K562 (cell line): ENCODE data around the gene DCAF8. TPM values are rescaled to one million over a fixed set of nuclear protein-coding genes. Genes with fewer than 3 reads are reported as not detected.

Source experiments
- ASH1L ChIP-seq: fragments of 450-650 bp; IDR thresholded peaks from 2 replicates; pipeline ENCODE4 v1.6.1; 2018; ENCODE audit warnings: borderline replicate concordance, mild to moderate bottlenecking, low read depth; ENCODE audit not compliant: partially characterized antibody
- ATF6 ChIP-seq: sonication (generic); formaldehyde crosslinking; IDR thresholded peaks from 2 replicates; pipeline ENCODE4 v1.4.0; 2020; ENCODE audit warnings: mild to moderate bottlenecking, missing genetic modification reagents
- CBFB ChIP-seq: sonication (generic); formaldehyde crosslinking; IDR thresholded peaks from 2 replicates; pipeline ENCODE4 v1.4.0; 2020; ENCODE audit warnings: mild to moderate bottlenecking, missing genetic modification reagents
- DEAF1 ChIP-seq: fragments of 450-650 bp; formaldehyde crosslinking; IDR thresholded peaks from 2 replicates; pipeline ENCODE4 v1.4.0; 2020; ENCODE audit warnings: mild to moderate bottlenecking, moderate library complexity
- DNMT1 ChIP-seq: fragments of 450-650 bp; IDR thresholded peaks from 2 replicates; pipeline ENCODE4 v1.6.1; 2016; ENCODE audit warnings: antibody characterized with exemption, mild to moderate bottlenecking
- GABPA ChIP-seq: fragments of 200-800 bp; sonication (Bioruptor generic); conservative IDR thresholded peaks from 2 replicates; pipeline ENCODE4 v1.6.1; 2016; ENCODE audit warnings: low read depth, missing genetic modification characterization, missing compliant biosample characterization
- HCFC1 ChIP-seq: IDR thresholded peaks from 2 replicates; pipeline ENCODE4 v1.6.1; 2012; ENCODE audit warnings: low read depth, low read length, improper control_type of control experiment
- HES1 ChIP-seq: fragments of 450-650 bp; IDR thresholded peaks from 2 replicates; pipeline ENCODE4 v1.6.1; 2016; ENCODE audit warnings: low read depth, mild to moderate bottlenecking, moderate library complexity
- ILK ChIP-seq: fragments of 450-650 bp; IDR thresholded peaks from 2 replicates; pipeline ENCODE4 v1.6.1; 2016; ENCODE audit warnings: missing genetic modification characterization, low read depth, mild to moderate bottlenecking, missing compliant biosample characterization, moderate library complexity, borderline replicate concordance
- JUN ChIP-seq, 2 experiments: sonication (generic) in 1 of 2; formaldehyde crosslinking in 1 of 2; IDR thresholded peaks; 2 replicates each; pipeline versions ENCODE4 v1.6.1 to v1.8.0; 2012 to 2022; ENCODE audit warnings: borderline replicate concordance in 2 of 2, mild to moderate bottlenecking in 2 of 2, improper control_type of control experiment in 1 of 2, low read depth in 1 of 2, low read length in 1 of 2, missing genetic modification reagents in 1 of 2
- MTA2 ChIP-seq: fragments of 450-650 bp; IDR thresholded peaks from 2 replicates; pipeline ENCODE4 v1.6.1; 2016; ENCODE audit warnings: low read depth
- NFIC ChIP-seq: fragments of 450-650 bp; IDR thresholded peaks from 2 replicates; pipeline ENCODE4 v1.6.1; 2017; ENCODE audit warnings: mild to moderate bottlenecking, inconsistent platforms
- PML ChIP-seq: IDR thresholded peaks from 2 replicates; pipeline ENCODE4 v1.6.1; 2012; ENCODE audit warnings: low read length, inconsistent platforms
- POLR2AphosphoS5 ChIP-seq: IDR thresholded peaks from 2 replicates; pipeline ENCODE4 v1.6.1; 2011; ENCODE audit warnings: mild to moderate bottlenecking, low read depth, low read length, moderate library complexity; ENCODE audit not compliant: control insufficient read depth, insufficient read depth
- RAD21 ChIP-seq, 2 experiments: fragments of 250-450 bp in 1 of 2; fragments of 450-650 bp in 1 of 2; sonication (Bioruptor Pico) in 1 of 2; formaldehyde crosslinking in 1 of 2; IDR thresholded peaks in 1 of 2; conservative IDR thresholded peaks in 1 of 2; 2 replicates each; pipeline versions ENCODE4 v1.4.0 to v1.8.0; 2020 to 2022; ENCODE audit warnings: mild to moderate bottlenecking in 2 of 2, moderate library complexity in 1 of 2
- RBBP5 ChIP-seq: fragments of 200-600 bp; sonication (generic); IDR thresholded peaks from 2 replicates; pipeline ENCODE4 v1.6.1; 2012; ENCODE audit warnings: borderline replicate concordance, mild to moderate bottlenecking, low read length, control low read depth, inconsistent platforms; ENCODE audit not compliant: insufficient read depth, poor library complexity, severe bottlenecking
- SP1 ChIP-seq: sonication (generic); formaldehyde crosslinking; IDR thresholded peaks from 2 replicates; pipeline ENCODE4 v1.8.1; 2022; ENCODE audit warnings: mild to moderate bottlenecking, missing genetic modification reagents
- SPI1 ChIP-seq: IDR thresholded peaks from 2 replicates; pipeline ENCODE4 v1.6.1; 2011; ENCODE audit warnings: low read depth, low read length, control low read depth, borderline replicate concordance
- STAG1 ChIP-seq: sonication (generic); formaldehyde crosslinking; IDR thresholded peaks from 2 replicates; pipeline ENCODE4 v1.5.0; 2020; ENCODE audit warnings: missing genetic modification reagents, borderline replicate concordance
- STAT5A ChIP-seq: IDR thresholded peaks from 2 replicates; pipeline ENCODE4 v1.6.1; 2012; ENCODE audit warnings: low read length, inconsistent platforms, borderline replicate concordance
- TFAP4 ChIP-seq: sonication (generic); formaldehyde crosslinking; IDR thresholded peaks from 2 replicates; pipeline ENCODE4 v1.8.0; 2022; ENCODE audit warnings: missing genetic modification reagents, mild to moderate bottlenecking, moderate library complexity, borderline replicate concordance
- ZKSCAN3 ChIP-seq: fragments of 250-450 bp; sonication (Bioruptor Pico); IDR thresholded peaks from 2 replicates; pipeline ENCODE4 v1.4.0; 2020
- ZNF668 ChIP-seq: fragments of 250-450 bp; sonication (Bioruptor Pico); IDR thresholded peaks from 2 replicates; pipeline ENCODE4 v1.8.0; 2022; ENCODE audit warnings: mild to moderate bottlenecking, inconsistent platforms
- ZNF695 ChIP-seq: fragments of 450-650 bp; formaldehyde crosslinking; IDR thresholded peaks from 2 replicates; pipeline ENCODE4 v1.4.0; 2020; ENCODE audit warnings: mild to moderate bottlenecking, moderate library complexity
- polyA plus RNA-seq, 8 experiments: library from polyadenylated mRNA; depleted of rRNA in 4 of 8; stranded (reverse) in 5 of 8; unstranded in 3 of 8; fragments of >200 nt; fragmentation: Nextera tagmentation in 2 of 8; fragmentation: Illumina TruSeq in 1 of 8; extraction: Ambion mirVana in 2 of 8; extraction: Trizol in 1 of 8; gene quantifications; 2 replicates each; pipeline versions ENCODE4 v1.2.1 to v1.2.3, GENCODE V29; 2011 to 2014; ENCODE audit warnings: inconsistent platforms in 1 of 8, missing spikeins in 1 of 8
- total RNA-seq, 7 experiments: library from RNA; depleted of rRNA in 6 of 7; stranded (reverse); fragments of >200 nt in 6 of 7; fragmentation: Illumina TruSeq in 2 of 7; extraction: Trizol in 2 of 7; gene quantifications; 2 replicates each; pipeline versions ENCODE4 v1.2.1 to v1.2.3, GENCODE V29; 2011 to 2021; ENCODE audit warnings: low replicate concordance in 1 of 7

The DCAF8 gene
- total and polyA plus RNA-seq, 9 of the 15 experiments (the other 6 are each of a cell fraction or from before 2014, with no cell fraction given) = 11.6 to 149 (median 81.3) TPM

GRCh38 chr1:160284782-160285344 lies 22.5 kb upstream of the DCAF8 start, which contains the start of gene PEX19 (continued):
- TF ChIP-seq TFAP4 (CRISPR knock-in tag) = peak; percentile 55; the same call in 1 of the 2 replicates
- no peak for TF ChIP-seq CBFB (CRISPR knock-in tag)
- TF ChIP-seq DEAF1 (CRISPR knock-in tag) = no peak
- no peak for TF ChIP-seq ASH1L
- TF ChIP-seq DNMT1 = no peak
- TF ChIP-seq SP1 (CRISPR knock-in tag) = peak; percentile 94
- TF ChIP-seq ATF6 = no peak
- TF ChIP-seq ZNF668 (CRISPR knock-in tag) = no peak
- TF ChIP-seq PML = peak; percentile 60; the same call in 1 of the 2 replicates
- TF ChIP-seq ILK (tag) = no peak
- peak; percentile 60 for TF ChIP-seq RBBP5
- TF ChIP-seq STAT5A = 0 out of 2 replicates have a peak, but pooled peaks have one; percentile 12
- TF ChIP-seq HCFC1 = peak; percentile 57
- no peak for TF ChIP-seq JUN (IDR thresholded peaks at IDR 0.05; ENCODE audit: borderline replicate concordance, low read depth, low read length)
- TF ChIP-seq JUN (CRISPR knock-in tag; IDR thresholded peaks at IDR 0.05; ENCODE audit: borderline replicate concordance) = no peak
- TF ChIP-seq GABPA (tag) = no peak
- no peak for TF ChIP-seq ZNF695 (CRISPR knock-in tag)
- TF ChIP-seq RAD21 (CRISPR knock-in tag; conservative IDR thresholded peaks at IDR 0.05 in 1 of 2, IDR thresholded peaks at IDR 0.05 in 1 of 2) = no peak
- TF ChIP-seq STAG1 (CRISPR knock-in tag) = no peak
- TF ChIP-seq ZKSCAN3 (CRISPR knock-in tag) = no peak
- TF ChIP-seq POLR2AphosphoS5 = peak; percentile 92
- no peak for TF ChIP-seq SPI1
- TF ChIP-seq MTA2 = no peak
- no peak for TF ChIP-seq HES1
- TF ChIP-seq NFIC = no peak
